Activated T-cell treated with anti-CD3 and anti-CD28 coated beads for 48 hours (primary cell): Measurements from ENCODE around the gene CFC1B.
"Not testable (repeated sequence)": the region's sequence is repeated elsewhere in the genome, so short reads cannot be mapped to it uniquely, and the experiment has no call there.

ENCODE experiments used
- DNase-seq: peaks from one replicate; pipeline ENCODE4 v3.0.0-alpha.2; 2020; ENCODE audit warnings: low read depth

Gene CFC1B

DNA sequence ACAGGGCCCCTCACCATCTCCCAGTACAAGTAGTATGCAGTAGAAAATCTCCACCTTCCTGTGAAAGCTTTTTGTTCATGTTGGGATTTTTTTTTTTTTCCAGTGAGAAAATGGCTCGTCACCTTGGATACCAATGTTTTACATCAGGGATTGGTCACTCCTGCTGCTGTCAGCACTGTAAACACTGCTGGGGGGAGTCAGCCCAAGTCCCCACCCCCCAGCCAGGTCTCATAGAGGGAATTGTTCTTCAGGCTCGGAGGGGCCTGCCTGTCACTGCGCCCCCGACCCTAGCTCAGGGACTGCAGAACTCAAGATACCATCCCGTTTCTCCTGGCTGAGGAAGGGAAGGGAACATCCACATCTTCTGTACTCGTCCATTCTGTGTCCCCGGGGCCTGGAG is at the start of gene CFC1B:
Gene CFC1B, plus strand, starts transcription at position 231 of the 400 bp plus-strand sequence. CDS start 263 bp downstream, outside the sequence.
- DNase-seq, result not testable (repeated sequence)

GRCh38 chr2:130491073-130491472 is 29.9 kb upstream of the CFC1B start:
- DNase-seq, result not testable (repeated sequence)

- DNase-seq, result not testable (repeated sequence)
Observed at GRCh38 chr2:130509228-130509627, 11.8 kb upstream of the CFC1B start, which contains the start of gene POTEI. POTEI (minus strand) TSS chr2:130509328; CDS start chr2:130509235, 93 bp downstream.

GRCh38 chr2:130510807-130511746 is 9.9 kb upstream of the CFC1B start:
- DNase-seq, result not testable (repeated sequence)

GRCh38 chr2:130511747-130512451 is 9.1 kb upstream of the CFC1B start:
- not testable (repeated sequence) for DNase-seq

DNA sequence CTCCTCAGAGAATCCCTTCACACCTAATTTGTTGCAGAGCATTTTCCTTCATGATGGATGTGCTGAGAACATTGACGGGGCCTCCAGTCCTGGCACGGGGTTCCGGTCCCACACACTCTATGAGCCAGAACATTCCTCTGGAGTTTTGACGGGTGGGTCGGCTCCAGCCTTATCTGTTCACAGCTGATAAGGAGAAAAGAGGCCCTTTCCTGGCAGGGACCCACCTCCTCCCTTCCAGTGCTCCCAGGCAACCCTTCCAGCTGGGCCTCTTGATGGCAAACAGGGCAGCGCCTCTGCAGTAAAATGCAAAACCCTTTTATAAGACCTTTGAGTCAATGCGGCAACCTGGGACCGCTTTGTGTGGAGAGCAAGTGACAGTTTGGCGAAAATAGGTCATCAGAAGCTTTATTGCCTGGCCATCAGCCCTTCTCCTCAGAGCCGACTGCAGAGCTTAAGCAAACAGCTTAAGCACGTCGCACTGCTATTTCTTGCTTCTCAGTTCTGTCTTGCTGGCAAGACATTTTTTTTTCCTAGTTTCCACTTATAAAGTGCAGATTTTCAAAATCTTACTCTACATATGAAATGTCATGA is 2.4 kb upstream of the CFC1B start:
- DNase-seq, result not testable (repeated sequence)

DNA sequence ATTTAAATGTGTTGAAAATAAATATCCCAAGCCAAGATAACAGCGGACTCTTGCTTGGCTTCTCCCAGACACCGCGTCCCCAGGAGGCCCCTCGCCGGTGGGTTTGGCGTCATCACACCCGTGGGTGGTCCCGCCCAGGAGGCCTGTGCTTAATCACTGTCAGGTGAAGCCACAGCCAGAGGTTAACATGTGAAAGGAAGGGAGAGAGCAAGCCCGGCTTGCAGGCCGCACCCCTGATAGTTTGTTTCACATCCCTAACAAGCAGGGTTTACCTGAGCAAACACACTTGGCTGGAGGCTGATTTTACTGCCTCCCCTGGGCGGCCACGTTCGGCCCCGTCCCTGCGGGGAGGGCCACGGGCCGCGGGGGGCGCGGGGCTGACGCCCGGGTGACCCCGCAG is 1.4 kb downstream of the CFC1B start:
- DNase-seq, result not testable (repeated sequence)

DNA sequence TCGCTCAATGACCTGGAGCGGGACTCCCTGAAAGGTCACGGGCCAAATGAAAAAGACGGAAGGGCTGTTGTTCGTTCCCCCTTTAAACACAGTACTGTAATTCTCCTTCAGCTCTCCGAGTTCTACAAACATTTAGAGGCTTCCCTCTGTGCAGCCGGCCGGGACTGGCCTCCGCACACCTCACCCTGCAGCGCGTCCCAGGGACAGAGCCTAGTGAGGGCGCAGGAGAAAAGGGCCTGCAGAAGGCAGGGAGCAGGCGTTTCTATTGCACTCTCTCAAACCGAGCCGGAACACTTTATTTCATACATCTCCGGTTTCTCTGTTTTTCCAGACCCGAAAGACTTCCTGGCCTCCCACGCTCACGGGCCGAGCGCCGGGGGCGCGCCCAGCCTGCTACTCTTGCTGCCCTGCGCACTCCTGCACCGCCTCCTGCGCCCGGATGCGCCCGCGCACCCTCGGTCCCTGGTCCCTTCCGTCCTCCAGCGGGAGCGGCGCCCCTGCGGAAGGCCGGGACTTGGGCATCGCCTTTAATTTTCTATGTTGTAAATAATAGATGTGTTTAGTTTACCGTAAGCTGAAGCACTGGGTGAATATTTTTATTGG is 6.4 kb downstream of the CFC1B start:
- DNase-seq, result not testable (repeated sequence)

DNA sequence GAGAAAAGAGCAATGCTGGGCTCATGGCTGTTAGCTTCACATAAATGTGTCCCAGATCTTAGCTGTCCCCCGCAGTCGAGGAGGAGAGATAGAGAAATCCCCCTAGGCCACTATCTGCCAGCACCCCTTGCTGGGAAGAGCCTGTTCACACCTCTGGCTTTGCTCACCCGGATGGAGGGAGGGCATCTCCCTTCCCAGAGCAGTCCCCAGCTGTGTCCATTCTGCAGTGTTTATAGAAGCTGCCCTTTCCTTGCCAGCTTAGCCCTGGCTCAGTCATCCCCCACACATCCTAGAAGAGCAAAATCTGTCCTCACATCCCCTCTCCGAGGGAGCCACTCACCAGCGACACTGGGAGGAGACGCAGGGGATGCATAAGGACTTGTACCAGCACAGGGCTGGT is 8.5 kb downstream of the CFC1B start:
- not testable (repeated sequence) for DNase-seq

GRCh38 chr2:130530212-130530611 is 9.2 kb downstream of the CFC1B start:
- not testable (repeated sequence) for DNase-seq

DNA sequence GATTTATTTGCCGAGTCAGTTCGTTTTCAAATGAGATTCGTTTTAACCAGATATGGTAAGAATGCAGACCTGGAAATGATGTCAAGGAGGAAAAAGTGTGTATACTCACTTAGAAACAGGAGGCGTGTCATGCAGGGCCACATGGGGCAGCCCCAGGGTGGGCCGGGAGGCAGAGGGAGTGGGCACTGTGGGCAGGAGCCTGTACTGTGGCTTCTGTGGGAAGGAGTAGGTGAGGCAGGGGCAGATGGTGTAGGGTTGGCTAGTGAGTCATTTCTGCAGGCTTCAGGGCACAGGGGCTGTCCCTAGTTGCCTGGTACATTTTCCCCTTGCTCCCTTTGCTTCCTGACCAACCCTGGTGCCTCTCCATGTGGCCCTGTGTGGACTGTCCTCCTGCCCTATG is 10.2 kb downstream of the CFC1B start:
- not testable (repeated sequence) for DNase-seq

DNA sequence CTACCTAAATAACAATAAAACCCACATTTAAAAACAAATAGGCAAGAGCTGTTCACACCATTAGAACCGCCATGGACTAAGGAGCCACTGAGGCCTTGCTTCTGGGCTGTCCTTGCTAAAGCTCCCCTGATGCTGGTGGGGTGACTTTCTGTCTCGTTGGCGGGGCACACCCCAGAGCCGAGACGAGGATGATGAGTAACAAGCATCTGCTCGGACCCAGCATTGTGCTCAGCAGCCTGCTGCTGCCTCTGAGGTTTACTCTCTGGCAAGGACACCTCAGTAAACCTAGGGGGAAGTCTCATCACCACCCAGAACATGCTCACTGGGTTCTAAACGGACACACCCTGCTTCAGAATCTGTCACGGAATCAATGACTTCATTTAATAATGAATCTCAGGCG is 10.7 kb downstream of the CFC1B start:
- DNase-seq, result not testable (repeated sequence)

GRCh38 chr2:130536654-130537053 is 15.6 kb downstream of the CFC1B start:
- DNase-seq, result not testable (repeated sequence)

- not testable (repeated sequence) for DNase-seq
Observed at GRCh38 chr2:130538271-130538670, 17.2 kb downstream of the CFC1B start.

- not testable (repeated sequence) for DNase-seq
Observed at GRCh38 chr2:130542789-130543188, 21.8 kb downstream of the CFC1B start.

- DNase-seq, result not testable (repeated sequence)
Observed at GRCh38 chr2:130543785-130544528, 22.9 kb downstream of the CFC1B start.

- not testable (repeated sequence) for DNase-seq
Observed at GRCh38 chr2:130544978-130545377, 24.0 kb downstream of the CFC1B start.

GRCh38 chr2:130548418-130548817 is 27.4 kb downstream of the CFC1B start:
- not testable (repeated sequence) for DNase-seq

DNA sequence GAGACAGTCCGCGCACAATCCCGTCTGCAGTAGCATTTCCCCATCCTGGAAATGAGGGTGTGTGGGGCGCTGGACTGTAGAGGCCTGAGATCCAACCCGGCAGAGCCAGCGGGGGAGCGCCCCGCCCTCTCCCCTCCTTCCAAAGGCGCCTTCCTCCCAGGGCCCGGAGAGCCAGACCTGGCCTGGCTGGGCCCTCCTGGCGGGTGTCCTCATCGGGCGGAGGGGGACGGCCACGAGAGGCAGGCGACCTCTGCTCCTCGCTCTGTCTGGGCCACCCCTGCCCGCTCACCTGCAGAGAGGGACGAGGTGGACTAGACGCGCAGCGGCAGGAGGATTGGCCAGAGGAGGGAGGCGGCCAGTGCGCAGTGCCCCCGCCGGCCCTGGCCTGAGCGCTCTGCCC is 28.5 kb downstream of the CFC1B start:
- not testable (repeated sequence) for DNase-seq

DNA sequence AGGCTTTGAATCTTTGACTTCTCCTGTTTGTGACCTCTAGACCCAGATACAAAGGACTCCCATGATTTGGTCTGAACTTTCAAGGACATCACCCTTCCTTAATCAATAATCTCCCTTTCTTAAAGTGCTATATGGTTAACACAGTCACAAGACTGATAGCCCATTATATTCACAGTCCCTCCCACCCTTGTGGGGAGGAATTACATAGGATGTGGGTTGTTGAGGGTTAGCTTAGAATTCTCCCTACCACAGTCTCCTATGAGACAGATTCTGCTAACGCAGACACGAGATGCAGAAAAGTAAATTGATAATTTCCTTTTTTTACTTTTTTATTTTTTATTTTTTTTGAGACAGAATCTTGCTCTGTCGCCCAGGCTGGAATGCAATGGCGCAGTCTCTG is 33.2 kb downstream of the CFC1B start:
- DNase-seq, result not testable (repeated sequence)

DNA sequence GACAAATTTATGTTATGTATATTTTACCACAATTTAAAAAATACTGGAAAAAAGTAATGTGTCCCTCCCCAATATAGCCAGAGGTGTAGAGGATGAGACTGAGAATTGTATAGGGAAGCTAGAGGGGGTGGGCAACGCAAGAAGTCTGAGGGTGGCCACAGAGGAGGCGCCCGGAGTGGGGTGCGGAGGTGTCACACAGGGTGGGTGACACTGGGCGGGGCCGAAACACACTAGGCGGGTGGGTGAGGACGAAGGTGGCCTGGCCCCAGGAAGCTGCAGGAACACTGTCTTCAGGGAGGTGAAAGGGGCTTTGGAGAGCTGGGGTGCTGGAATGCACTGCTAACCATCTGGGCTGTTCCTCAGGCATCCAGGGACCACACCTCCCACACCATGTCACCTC is 35.4 kb downstream of the CFC1B start:
- not testable (repeated sequence) for DNase-seq
